Thyroid gland (tissue), 4 donors: Measurements from ENCODE around the gene MARCKS. TPM values are rescaled to one million over a fixed set of nuclear protein-coding genes. Genes with fewer than 3 reads are reported as not detected.
A peak's percentile ranks its signal among the peaks of the same experiment; 100 is the strongest.

Source experiments
- DNase-seq, 2 donors: peaks; one replicate each; pipeline ENCODE4 v3.0.0-alpha.2; 2019
- H3K27ac ChIP-seq, 3 donors: fragments of 200-600 bp; sonication (generic); 1 replicate in 2 of 3; 2 replicates in 1 of 3; pipeline ENCODE4 v1.5.1; 2016 to 2019; ENCODE audit warnings: mild to moderate bottlenecking in 1 of 3, moderate library complexity in 1 of 3
- H3K27me3 ChIP-seq: fragments of 200-600 bp; sonication (generic); one replicate; pipeline ENCODE4 v1.5.1; 2019
- H3K36me3 ChIP-seq, 2 donors: fragments of 200-600 bp; sonication (generic); one replicate each; pipeline ENCODE4 v1.5.1; 2016 to 2019
- H3K4me1 ChIP-seq, 2 donors: fragments of 200-600 bp; sonication (generic); one replicate each; pipeline ENCODE4 v1.5.1; 2017 to 2019
- H3K4me3 ChIP-seq, 3 donors: fragments of 200-600 bp; sonication (generic); replicated peaks in 1 of 3; 1 replicate in 2 of 3; 2 replicates in 1 of 3; pipeline ENCODE4 v1.5.1; 2016; ENCODE audit warnings: mild to moderate bottlenecking in 1 of 3
- H3K9me3 ChIP-seq: fragments of 200-600 bp; sonication (generic); one replicate; pipeline ENCODE4 v1.5.1; 2017
- CTCF ChIP-seq, 6 experiments: fragments of 200-600 bp in 3 of 6; fragments of 450-650 bp in 3 of 6; sonication (generic) in 3 of 6; IDR thresholded peaks; one replicate each; pipeline ENCODE4 v1.5.1; 2016 to 2019; ENCODE audit warnings: antibody characterized with exemption in 6 of 6, mild to moderate bottlenecking in 2 of 6, inconsistent platforms in 1 of 6, moderate library complexity in 1 of 6
- POLR2A ChIP-seq, 2 donors: fragments of 450-650 bp; IDR thresholded peaks; one replicate each; pipeline ENCODE4 v1.6.1; 2017; ENCODE audit warnings: antibody characterized with exemption in 2 of 2, mild to moderate bottlenecking in 2 of 2, moderate library complexity in 1 of 2
- WGBS, 2 donors: methylation state at CpG; one replicate each; pipeline ENCODE4 v1.1.5; 2017; 5-methylcytosine and 5-hydroxymethylcytosine counted together
- intact Hi-C: fragments of 100-400 bp; cut with DNase I; formaldehyde crosslinking; loops from one replicate; pipeline ENCODE4 v1.15.1; 2023
- total RNA-seq, 4 donors: library from RNA; depleted of rRNA; stranded (reverse); fragments of >200 nt; gene quantifications; one replicate each; pipeline ENCODE4 v1.2.3, GENCODE V29; 2016

The MARCKS gene
- total RNA-seq, 4 donors from 2014 or later: 35.8 to 51.8 (median 43.0) TPM

GRCh38 chr6:113855500-113856374, 1.4 kb upstream of the MARCKS start:
- Histone ChIP-seq H3K4me3 (peak overlapping the region; percentile 6 to 82 (median 54)), H3K27me3 (no peaks in the 10 kb centered on the region), H3K9me3 (no peaks in the 10 kb centered on the region), H3K36me3 (no peaks in the 10 kb centered on the region), H3K4me1 (peaks cover 0 to 5% of the 10 kb centered on the region in 2 donors), H3K27ac (peak overlapping the region; percentile 41 to 95 (median 60))
- WGBS, 2 donors: 1 to 4% methylated on average over 27 of the region's 27 CpGs
- intact Hi-C loops: loop anchor here (5.0 kb wide), 1 partner anchor 548 kb away; no protein-coding TSS in a partner anchor
- peak; percentile 16 to 17 for DNase-seq
- TF ChIP-seq POLR2A (IDR thresholded peaks at IDR 0.05) (no peak), CTCF (IDR thresholded peaks at IDR 0.05) (no peak)

GRCh38 chr6:113856375-113856624, 845 bp upstream of the MARCKS start:
- TF ChIP-seq CTCF (IDR thresholded peaks at IDR 0.05): no peak
- TF ChIP-seq POLR2A (IDR thresholded peaks at IDR 0.05): no peak
- Histone ChIP-seq H3K4me1 (peaks cover 0 to 5% of the 10 kb centered on the region in 2 donors), H3K4me3 (peak overlapping the region in 2 of 3 donors; percentile 54 to 82), H3K9me3 (no peaks in the 10 kb centered on the region), H3K27me3 (no peaks in the 10 kb centered on the region), H3K27ac (peak overlapping the region; percentile 41 to 95 (median 60)), H3K36me3 (no peaks in the 10 kb centered on the region)
- no peak for DNase-seq
- intact Hi-C loops: loop anchor here (5.0 kb wide), 1 partner anchor 549 kb away; no protein-coding TSS in a partner anchor
- 3 to 5% methylated on average over 10 of the region's 10 CpGs for WGBS, 2 donors

GRCh38 chr6:113857556-113858479, 673 bp downstream of the MARCKS start:
- H3K27ac ChIP-seq: peak overlapping the region; percentile 85 to 95 (median 93)
- peak; percentile 49 to 53 for DNase-seq

More at GRCh38 chr6:113857556-113858479, 673 bp downstream of the MARCKS start:
- Histone ChIP-seq H3K27me3 (no peaks in the 10 kb centered on the region), H3K4me3 (peak overlapping the region; percentile 54 to 91 (median 82)), H3K9me3 (no peaks in the 10 kb centered on the region), H3K4me1 (peaks cover 0 to 5% of the 10 kb centered on the region in 2 donors), H3K36me3 (no peaks in the 10 kb centered on the region)
- TF ChIP-seq POLR2A (IDR thresholded peaks at IDR 0.05) (peak in 1 of 2 donors; percentile 14), CTCF (IDR thresholded peaks at IDR 0.05) (no peak)
- 0 to 1% methylated on average over 43 of the region's 43 CpGs for WGBS, 2 donors
- intact Hi-C loops: loop anchor here (5.0 kb wide), 1 partner anchor 551 kb away; no protein-coding TSS in a partner anchor
